ENCODE results near the gene EPN2.

Gene EPN2

GRCh38 chr17:19302791-19303331 is 65.7 kb downstream of the EPN2 start:
- no peak overlapping the region for H4K8ac ChIP-seq (ENCODE audit: low read length)

GRCh38 chr17:19303367-19303776 is 66.2 kb downstream of the EPN2 start:
- Histone ChIP-seq H3K18ac (ENCODE audit: low read depth in 1 of 2, low read length in 2 of 2) (no peak overlapping the region), H3K4me1 (ENCODE audit: control insufficient read depth, insufficient read depth, low read depth, low read length) (peaks cover 17% of the 10 kb centered on the region), H3K9me3 (ENCODE audit: control insufficient read depth, low read length) (no peaks in the 10 kb centered on the region), H3K4me3 (ENCODE audit: insufficient read depth in 1 of 2, low read depth in 1 of 2, low read length in 2 of 2) (no peak overlapping the region), H2BK5ac (ENCODE audit: low read depth, low read length, poor library complexity, severe bottlenecking) (no peak overlapping the region), H2BK15ac (ENCODE audit: low read depth, poor library complexity, severe bottlenecking) (no peak overlapping the region), H2BK12ac (ENCODE audit: low read length in 2 of 2) (peak overlapping the region in 1 of 2 experiments; percentile 0), H3K4me2 (ENCODE audit: low read length, poor library complexity, severe bottlenecking) (no peak overlapping the region), H2BK120ac (ENCODE audit: low read depth, low read length) (no peak overlapping the region), H4K91ac (ENCODE audit: low read length) (no peak overlapping the region), H3K23ac (ENCODE audit: low read length in 2 of 2) (no peak overlapping the region), H2AK5ac (ENCODE audit: low read length, severe bottlenecking) (no peak overlapping the region), H2AFZ (ENCODE audit: low read depth, low read length) (no peak overlapping the region), H3K27me3 (ENCODE audit: control insufficient read depth in 1 of 2, insufficient read depth in 1 of 2, low read length in 2 of 2) (no peaks in the 10 kb centered on the region), H3K27ac (ENCODE audit: low read length, poor library complexity, severe bottlenecking) (no peak overlapping the region), H3K79me1 (replicated peaks; ENCODE audit: low read length, poor library complexity, severe bottlenecking) (peaks cover 37% of the 10 kb centered on the region), H3K4ac (ENCODE audit: low read depth in 1 of 2, low read length in 2 of 2) (no peak overlapping the region), H3K9ac (ENCODE audit: low read length) (no peak overlapping the region), H4K8ac (ENCODE audit: low read length) (peak overlapping the region; percentile 8), H3K14ac (ENCODE audit: low read length in 2 of 2) (no peak overlapping the region), H3K36me3 (ENCODE audit: control insufficient read depth in 1 of 2, insufficient read depth in 2 of 2, low read depth in 1 of 2, low read length in 2 of 2) (peaks cover 27 to 37% of the 10 kb centered on the region in 2 experiments)
- 90% methylated on average over 7 of the region's 9 CpGs for WGBS
- DNase-seq: no peak

More at GRCh38 chr17:19302791-19303331, 65.7 kb downstream of the EPN2 start:
- Histone ChIP-seq H3K4me2 (ENCODE audit: low read length, poor library complexity, severe bottlenecking) (no peak overlapping the region), H2AFZ (ENCODE audit: low read depth, low read length) (no peak overlapping the region), H3K9ac (ENCODE audit: low read length) (peak overlapping the region; percentile 49), H2AK5ac (ENCODE audit: low read length, severe bottlenecking) (peak overlapping the region; percentile 21), H3K4me1 (ENCODE audit: control insufficient read depth, insufficient read depth, low read depth, low read length) (peaks cover 17% of the 10 kb centered on the region), H3K14ac (ENCODE audit: low read length in 2 of 2) (peak overlapping the region in 1 of 2 experiments; percentile 63), H3K36me3 (ENCODE audit: control insufficient read depth in 1 of 2, insufficient read depth in 2 of 2, low read depth in 1 of 2, low read length in 2 of 2) (peaks cover 27 to 35% of the 10 kb centered on the region in 2 experiments), H3K27ac (ENCODE audit: low read length, poor library complexity, severe bottlenecking) (no peak overlapping the region), H2BK15ac (ENCODE audit: low read depth, poor library complexity, severe bottlenecking) (no peak overlapping the region), H3K4ac (ENCODE audit: low read depth in 1 of 2, low read length in 2 of 2) (no peak overlapping the region), H3K23ac (ENCODE audit: low read length in 2 of 2) (no peak overlapping the region), H2BK12ac (ENCODE audit: low read length in 2 of 2) (peak overlapping the region; percentile 0 to 73), H3K18ac (ENCODE audit: low read depth in 1 of 2, low read length in 2 of 2) (peak overlapping the region in 1 of 2 experiments; percentile 60), H3K27me3 (ENCODE audit: control insufficient read depth in 1 of 2, insufficient read depth in 1 of 2, low read length in 2 of 2) (no peaks in the 10 kb centered on the region), H3K4me3 (ENCODE audit: insufficient read depth in 1 of 2, low read depth in 1 of 2, low read length in 2 of 2) (no peak overlapping the region), H4K91ac (ENCODE audit: low read length) (no peak overlapping the region), H2BK5ac (ENCODE audit: low read depth, low read length, poor library complexity, severe bottlenecking) (no peak overlapping the region), H2BK120ac (ENCODE audit: low read depth, low read length) (no peak overlapping the region), H3K9me3 (ENCODE audit: control insufficient read depth, low read length) (no peaks in the 10 kb centered on the region), H3K79me1 (replicated peaks; ENCODE audit: low read length, poor library complexity, severe bottlenecking) (peaks cover 37% of the 10 kb centered on the region)
- DNase-seq: no peak
- 82% methylated on average over 9 of the region's 9 CpGs for WGBS

- Histone ChIP-seq H3K4me3 (ENCODE audit: insufficient read depth in 1 of 2, low read depth in 1 of 2, low read length in 2 of 2) (no peak overlapping the region), H2AK5ac (ENCODE audit: low read length, severe bottlenecking) (peak overlapping the region; percentile 18), H2BK5ac (ENCODE audit: low read depth, low read length, poor library complexity, severe bottlenecking) (no peak overlapping the region), H2BK15ac (ENCODE audit: low read depth, poor library complexity, severe bottlenecking) (no peak overlapping the region), H3K9me3 (ENCODE audit: control insufficient read depth, low read length) (no peaks in the 10 kb centered on the region), H4K91ac (ENCODE audit: low read length) (peak overlapping the region; percentile 31), H3K14ac (ENCODE audit: low read length in 2 of 2) (peak overlapping the region in 1 of 2 experiments; percentile 46), H3K23ac (ENCODE audit: low read length in 2 of 2) (no peak overlapping the region), H2AFZ (ENCODE audit: low read depth, low read length) (no peak overlapping the region), H3K4me2 (ENCODE audit: low read length, poor library complexity, severe bottlenecking) (no peak overlapping the region), H2BK12ac (ENCODE audit: low read length in 2 of 2) (peak overlapping the region in 1 of 2 experiments; percentile 18), H3K79me1 (replicated peaks; ENCODE audit: low read length, poor library complexity, severe bottlenecking) (peaks cover 37% of the 10 kb centered on the region), H3K4ac (ENCODE audit: low read depth in 1 of 2, low read length in 2 of 2) (peak overlapping the region in 1 of 2 experiments; percentile 79), H3K9ac (ENCODE audit: low read length) (no peak overlapping the region), H4K8ac (ENCODE audit: low read length) (peak overlapping the region; percentile 73), H3K18ac (ENCODE audit: low read depth in 1 of 2, low read length in 2 of 2) (peak overlapping the region; percentile 37 to 44), H3K27me3 (ENCODE audit: control insufficient read depth in 1 of 2, insufficient read depth in 1 of 2, low read length in 2 of 2) (no peaks in the 10 kb centered on the region), H3K4me1 (ENCODE audit: control insufficient read depth, insufficient read depth, low read depth, low read length) (peaks cover 17% of the 10 kb centered on the region), H2BK120ac (ENCODE audit: low read depth, low read length) (no peak overlapping the region), H3K36me3 (ENCODE audit: control insufficient read depth in 1 of 2, insufficient read depth in 2 of 2, low read depth in 1 of 2, low read length in 2 of 2) (peaks cover 27 to 42% of the 10 kb centered on the region in 2 experiments), H3K27ac (ENCODE audit: low read length, poor library complexity, severe bottlenecking) (no peak overlapping the region)
- 53% methylated on average over 7 of the region's 7 CpGs for WGBS
- peak; percentile 88 for DNase-seq
Observed at GRCh38 chr17:19304209-19304608, 67.0 kb downstream of the EPN2 start.

- no peak for DNase-seq
- Histone ChIP-seq H4K91ac (ENCODE audit: low read length) (peak overlapping the region; percentile 31), H4K8ac (ENCODE audit: low read length) (no peak overlapping the region), H3K23ac (ENCODE audit: low read length in 2 of 2) (no peak overlapping the region), H3K18ac (ENCODE audit: low read depth in 1 of 2, low read length in 2 of 2) (peak overlapping the region; percentile 37 to 44), H2BK12ac (ENCODE audit: low read length in 2 of 2) (peak overlapping the region; percentile 3 to 18), H3K4me3 (ENCODE audit: insufficient read depth in 1 of 2, low read depth in 1 of 2, low read length in 2 of 2) (no peak overlapping the region), H3K4ac (ENCODE audit: low read depth in 1 of 2, low read length in 2 of 2) (peak overlapping the region in 1 of 2 experiments; percentile 79), H2BK5ac (ENCODE audit: low read depth, low read length, poor library complexity, severe bottlenecking) (no peak overlapping the region), H3K14ac (ENCODE audit: low read length in 2 of 2) (no peak overlapping the region), H2AFZ (ENCODE audit: low read depth, low read length) (no peak overlapping the region), H3K36me3 (ENCODE audit: control insufficient read depth in 1 of 2, insufficient read depth in 2 of 2, low read depth in 1 of 2, low read length in 2 of 2) (peaks cover 29 to 47% of the 10 kb centered on the region in 2 experiments), H3K9me3 (ENCODE audit: control insufficient read depth, low read length) (no peaks in the 10 kb centered on the region), H2AK5ac (ENCODE audit: low read length, severe bottlenecking) (peak overlapping the region; percentile 10), H2BK15ac (ENCODE audit: low read depth, poor library complexity, severe bottlenecking) (no peak overlapping the region), H2BK120ac (ENCODE audit: low read depth, low read length) (no peak overlapping the region), H3K4me2 (ENCODE audit: low read length, poor library complexity, severe bottlenecking) (no peak overlapping the region), H3K9ac (ENCODE audit: low read length) (no peak overlapping the region), H3K79me1 (replicated peaks; ENCODE audit: low read length, poor library complexity, severe bottlenecking) (peaks cover 36% of the 10 kb centered on the region), H3K4me1 (ENCODE audit: control insufficient read depth, insufficient read depth, low read depth, low read length) (peaks cover 22% of the 10 kb centered on the region), H3K27ac (ENCODE audit: low read length, poor library complexity, severe bottlenecking) (no peak overlapping the region), H3K27me3 (ENCODE audit: control insufficient read depth in 1 of 2, insufficient read depth in 1 of 2, low read length in 2 of 2) (no peaks in the 10 kb centered on the region)
- WGBS: 95% methylated on average over 5 of the region's 5 CpGs
Observed at GRCh38 chr17:19304751-19305150, 67.6 kb downstream of the EPN2 start.

Measured in mesenchymal stem cell (in vitro differentiated cells and primary cell).